ENCODE results near the gene ZNF563.

DNA sequence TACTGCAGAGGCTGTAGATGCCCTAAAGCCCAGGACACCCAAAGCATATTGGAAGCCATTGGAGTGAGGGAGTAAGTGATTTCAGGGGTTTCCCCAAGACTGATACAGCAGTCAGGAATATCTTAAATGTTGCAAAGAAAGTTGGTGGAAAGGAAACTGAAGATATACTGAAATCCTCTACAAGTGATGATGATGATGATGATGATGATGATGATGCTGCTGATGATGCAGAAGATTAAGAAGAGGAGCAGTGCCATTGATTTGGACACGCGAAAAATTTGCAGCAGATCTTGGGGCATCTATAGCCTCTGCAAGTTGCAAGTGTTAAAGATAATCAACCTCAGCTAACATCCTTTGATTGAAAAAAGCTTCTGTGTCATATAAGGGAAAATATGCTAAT lies 62.6 kb downstream of the ZNF563 start:
- TF ChIP-seq POLR2AphosphoS5 (IDR thresholded peaks at IDR 0.05; ENCODE audit: low read depth, low read length) = no peak
- no peak for TF ChIP-seq POLR2A (IDR thresholded peaks at IDR 0.05; ENCODE audit: low read depth, low read length)
- TF ChIP-seq TAF1 (IDR thresholded peaks at IDR 0.05; ENCODE audit: borderline replicate concordance, low read depth, low read length) = no peak

All from GM12892 (cell line).